GM12878 (cell line): ENCODE results near the gene CCNL1. TPM values are rescaled to one million over a fixed set of nuclear protein-coding genes. Genes with fewer than 3 reads are reported as not detected.
"Not testable (repeated sequence)": the region's sequence is repeated elsewhere in the genome, so short reads cannot be mapped to it uniquely, and the experiment has no call there.

Experiments
- ATAC-seq: fragments of 200-7000 bp; cut with Tn5 transposase; 3 replicates; pipeline ENCODE4 v1.9.1; 2020; ENCODE audit warnings: mild to moderate bottlenecking, moderate library complexity
- BruUV-seq: library from RNA; stranded (reverse); fragments of 400-500 nt; replicated peaks from 2 replicates; lab custom pipeline; 2021; lab: Mats Ljungman, UMichigan
- CTCF ChIA-PET: fragments of 300-600 bp; sonication (Branson Sonifier 250); formaldehyde crosslinking; extraction: SDS; loops from one replicate; lab custom pipeline; 2021; ENCODE audit warnings: inconsistent platforms; lab: Yijun Ruan, JAX
- POLR2A ChIA-PET: fragments of 350-600 bp; formaldehyde crosslinking; extraction: SDS; loops from one replicate; lab custom pipeline; 2021; ENCODE audit warnings: inconsistent platforms; lab: Charles Lee
- RAD21 ChIA-PET: fragments of 300-600 bp; sonication (Branson Sonifier 250); formaldehyde crosslinking; loops from one replicate; lab custom pipeline; 2023; ENCODE audit warnings: antibody characterized with exemption; ENCODE audit not compliant: unreplicated experiment; lab: Charles Lee
- SMC1A ChIA-PET: fragments of 300-600 bp; sonication (Branson Sonifier 250); formaldehyde crosslinking; loops from one replicate; lab custom pipeline; 2023; ENCODE audit not compliant: unreplicated experiment, uncharacterized antibody; lab: Charles Lee
- DNase-seq: peaks from one replicate; pipeline ENCODE4 v3.0.0-alpha.2; 2011; ENCODE audit warnings: low read depth, low spot score
- FAIRE-seq: peaks from 3 replicates; lab custom pipeline; 2011; peaks lifted over from hg19 to GRCh38; lab: Jason Lieb, UNC
- H2AFZ ChIP-seq: 2 replicates; pipeline ENCODE4 v1.6.0; 2011; ENCODE audit warnings: low read depth, low read length, control low read depth; ENCODE audit not compliant: control insufficient read depth
- H3K27ac ChIP-seq: 2 replicates; pipeline ENCODE4 v1.5.1; 2011; ENCODE audit warnings: control low read depth; ENCODE audit not compliant: control insufficient read depth, insufficient read depth
- H3K27me3 ChIP-seq, 2 experiments: replicated peaks in 1 of 2; 2 replicates each; pipeline versions ENCODE4 v1.6.0 to v1.6.1; 2011; ENCODE audit warnings: low read length in 1 of 2; ENCODE audit not compliant: control insufficient read depth in 2 of 2, insufficient read depth in 2 of 2
- H3K36me3 ChIP-seq, 2 experiments: 2 replicates each; pipeline ENCODE4 v1.5.1; 2011; ENCODE audit warnings: low read length in 1 of 2; ENCODE audit not compliant: control insufficient read depth in 2 of 2, insufficient read depth in 2 of 2
- H3K4me1 ChIP-seq: 2 replicates; pipeline ENCODE4 v1.6.1; 2011; ENCODE audit warnings: mild to moderate bottlenecking, low read length, moderate library complexity, mixed read lengths; ENCODE audit not compliant: control insufficient read depth, insufficient read depth
- H3K4me2 ChIP-seq: 2 replicates; pipeline ENCODE4 v1.6.0; 2011; ENCODE audit warnings: control low read depth; ENCODE audit not compliant: control insufficient read depth, insufficient read depth
- H3K4me3 ChIP-seq: fragments of 200-600 bp; sonication (generic); 2 replicates; pipeline ENCODE4 v1.5.1; 2016
- H3K79me2 ChIP-seq: 2 replicates; pipeline ENCODE4 v1.6.0; 2011; ENCODE audit warnings: low read length; ENCODE audit not compliant: control insufficient read depth, insufficient read depth
- H3K9ac ChIP-seq: 2 replicates; pipeline ENCODE4 v1.8.0; 2011; ENCODE audit warnings: low read length, control low read depth, mixed read lengths; ENCODE audit not compliant: control insufficient read depth, insufficient read depth
- H3K9me3 ChIP-seq: replicated peaks from 3 replicates; pipeline ENCODE4 v1.5.1; 2011; ENCODE audit warnings: mild to moderate bottlenecking, low read length; ENCODE audit not compliant: control insufficient read depth, insufficient read depth
- H4K20me1 ChIP-seq: 2 replicates; pipeline ENCODE4 v1.6.0; 2011; ENCODE audit not compliant: control insufficient read depth, insufficient read depth
- ATF3 ChIP-seq: IDR thresholded peaks from 2 replicates; pipeline ENCODE4 v1.6.1; 2011; ENCODE audit warnings: low read depth, mild to moderate bottlenecking, low read length, moderate library complexity, borderline replicate concordance; ENCODE audit errors: extremely low read depth
- CHD2 ChIP-seq: IDR thresholded peaks from 2 replicates; pipeline ENCODE4 v1.6.1; 2011; ENCODE audit warnings: low read depth, low read length, improper control_type of control experiment, borderline replicate concordance
- CHD4 ChIP-seq: fragments of 200-600 bp; sonication (generic); IDR thresholded peaks from 2 replicates; pipeline ENCODE4 v1.6.1; 2016; ENCODE audit warnings: mild to moderate bottlenecking
- CUX1 ChIP-seq: IDR thresholded peaks from 2 replicates; pipeline ENCODE4 v1.6.1; 2012; ENCODE audit warnings: improper control_type of control experiment, low read depth, low read length; ENCODE audit not compliant: insufficient replicate concordance
- FOXK2 ChIP-seq: fragments of 450-650 bp; IDR thresholded peaks from 2 replicates; pipeline ENCODE4 v1.6.1; 2017; ENCODE audit warnings: mild to moderate bottlenecking, moderate library complexity
- GATAD2B ChIP-seq: fragments of 450-650 bp; conservative IDR thresholded peaks from 2 replicates; pipeline ENCODE4 v1.6.1; 2017; ENCODE audit warnings: low read depth, mild to moderate bottlenecking, moderate library complexity
- KLF5 ChIP-seq: fragments of 450-650 bp; IDR thresholded peaks from 2 replicates; pipeline ENCODE4 v1.6.1; 2014; ENCODE audit warnings: mild to moderate bottlenecking; ENCODE audit not compliant: partially characterized antibody
- MLLT1 ChIP-seq: fragments of 450-650 bp; IDR thresholded peaks from 2 replicates; pipeline ENCODE4 v1.6.1; 2016; ENCODE audit warnings: mild to moderate bottlenecking
- ZBED1 ChIP-seq: IDR thresholded peaks from 2 replicates; pipeline ENCODE4 v1.6.1; 2016; ENCODE audit warnings: borderline replicate concordance
- WGBS: methylation state at CpG from one replicate; pipeline ENCODE4 v1.1.6; 2016; ENCODE audit warnings: low lambda C conversion rate; ENCODE audit not compliant: insufficient replicate concordance, insufficient coverage; ENCODE audit errors: missing lambda C conversion rate; 5-methylcytosine and 5-hydroxymethylcytosine counted together
- in situ Hi-C: fragments of 300-500 bp; cut with MboI; formaldehyde crosslinking; loops from 9 replicates; pipeline ENCODE4 v1.14.3; 2018; ENCODE audit warnings: mixed read lengths
- intact Hi-C: fragments of 100-400 bp; cut with micrococcal nuclease; formaldehyde crosslinking; loops from one replicate; pipeline ENCODE4 v1.14.2; 2022; ENCODE audit not compliant: unreplicated experiment
- polyA plus RNA-seq, 11 experiments: library from polyadenylated mRNA; depleted of rRNA in 4 of 11; unstranded in 6 of 11; stranded (reverse) in 5 of 11; fragments of >200 nt; fragmentation: Nextera tagmentation in 4 of 11; fragmentation: Illumina TruSeq in 1 of 11; extraction: Ambion mirVana in 4 of 11; extraction: Trizol in 1 of 11; gene quantifications; 1 replicate in 1 of 11; 2 replicates in 10 of 11; pipeline versions ENCODE4 v1.2.1 to v1.2.3, GENCODE V29; 2011 to 2016; ENCODE audit warnings: inconsistent platforms in 2 of 11, missing spikeins in 2 of 11, low read depth in 1 of 11
- total RNA-seq, 4 experiments: library from RNA; depleted of rRNA in 3 of 4; stranded (reverse); fragments of >200 nt in 3 of 4; fragmentation: Illumina TruSeq in 1 of 4; extraction: Trizol in 1 of 4; gene quantifications; 2 replicates each; pipeline versions ENCODE4 v1.2.1 to v1.2.3, GENCODE V29; 2013 to 2021

Gene CCNL1
- total and polyA plus RNA-seq, 10 of the 15 experiments (the other 5 are each of a cell fraction or from before 2014, with no cell fraction given), result 22.2 to 174 (median 115) TPM

- FAIRE-seq, H3K9me3 ChIP-seq, H2AFZ ChIP-seq, DNase-seq, H3K9ac ChIP-seq, in situ Hi-C loops, BruUV-seq, H3K27me3 ChIP-seq, H3K36me3 ChIP-seq, ATAC-seq, H3K27ac ChIP-seq, intact Hi-C loops, H3K4me3 ChIP-seq, H3K4me1 ChIP-seq, H3K4me2 ChIP-seq, H4K20me1 ChIP-seq: not testable (repeated sequence)
- RAD21 ChIA-PET, result interaction anchor here (2.6 to 3.6 kb wide), 2 partner anchors 13 to 19 kb away, joined by 10 to 81 read pairs; partner anchors contain the start of gene CCNL1
- SMC1A ChIA-PET, result interaction anchor here (1.0 to 6.7 kb wide), 5 partner anchors 8 to 488 kb away, joined by 3 to 118 read pairs (median 5); partner anchors contain the start of gene CCNL1
- POLR2A ChIA-PET, result interaction anchor here (1.4 to 4.3 kb wide), 4 partner anchors 9 to 85 kb away, joined by 8 to 147 read pairs (median 16); partner anchors contain the start of gene CCNL1
- 98% methylated on average over 14 of the region's 14 CpGs for WGBS
- H3K79me2 ChIP-seq, result peaks cover 24% of the 10 kb centered on the region
- CTCF ChIA-PET, result interaction anchor here (0.5 to 8.1 kb wide), 3 partner anchors 12 to 923 kb away, joined by 3 to 104 read pairs (median 4); partner anchors contain the start of gene CCNL1
Observed at GRCh38 chr3:157173343-157173742, 13.4 kb upstream of the CCNL1 start.

GRCh38 chr3:157172746-157173145 is 12.8 kb upstream of the CCNL1 start:
- ChIA-PET RAD21 (no interaction called here), POLR2A (interaction anchor here (1.4 to 4.3 kb wide), 3 partner anchors 8 to 84 kb away, joined by 8 to 147 read pairs (median 20); partner anchors contain the start of gene CCNL1), CTCF (interaction anchor here (8.1 kb wide), 1 partner anchor 11 kb away, joined by 104 read pairs; the partner anchor contains the start of gene CCNL1), SMC1A (interaction anchor here (6.7 kb wide), 1 partner anchor 11 kb away, joined by 118 read pairs; the partner anchor contains the start of gene CCNL1)
- Histone ChIP-seq H3K4me1 (peaks cover 4% of the 10 kb centered on the region; the same call in 1 of the 2 replicates), H3K4me3 (no peak overlapping the region), H3K9ac (no peak overlapping the region), H3K79me2 (peaks cover 24% of the 10 kb centered on the region), H3K27ac (no peak overlapping the region), H3K27me3 (no peaks in the 10 kb centered on the region), H3K4me2 (no peak overlapping the region), H4K20me1 (no peaks in the 10 kb centered on the region), H3K36me3 (no peaks in the 10 kb centered on the region), H2AFZ (no peak overlapping the region), H3K9me3 (no peaks in the 10 kb centered on the region; the same call in 2 of the 3 replicates)
- FAIRE-seq (no peak), DNase-seq (no peak), ATAC-seq (no peak)
- WGBS, result 48% methylated on average over 4 of the region's 4 CpGs
- no TSS peak for BruUV-seq
- in situ Hi-C loops (no loop called here), intact Hi-C loops (no loop called here)
- TF ChIP-seq KLF5 (no peak), ATF3 (no peak), CUX1 (no peak), FOXK2 (no peak), CHD2 (no peak), ZBED1 (no peak), CHD4 (no peak), GATAD2B (no peak), MLLT1 (no peak)
